Psoas muscle (tissue), 8 donors: ENCODE data around the gene RGS12. TPM values are rescaled to one million over a fixed set of nuclear protein-coding genes. Genes with fewer than 3 reads are reported as not detected.

Experiments used
- ATAC-seq, 4 donors: fragments of 200-7000 bp; cut with Tn5 transposase; one replicate each; pipeline ENCODE4 v1.9.1; 2020; ENCODE audit warnings: moderate library complexity in 3 of 4, mild to moderate bottlenecking in 2 of 4
- DNase-seq, 2 donors: peaks; one replicate each; pipeline ENCODE4 v3.0.0-alpha.2; 2020
- H3K27ac ChIP-seq: fragments of 200-600 bp; one replicate; pipeline ENCODE4 v1.8.0; 2022
- H3K27me3 ChIP-seq, 3 donors: fragments of 200-600 bp in 1 of 3; one replicate each; pipeline versions ENCODE4 v1.6.1 to v1.8.0; 2013 to 2022; ENCODE audit warnings: low read length in 2 of 3, mild to moderate bottlenecking in 2 of 3, moderate library complexity in 1 of 3; ENCODE audit not compliant: insufficient read depth in 3 of 3
- H3K36me3 ChIP-seq, 2 donors: fragments of 200-600 bp in 1 of 2; one replicate each; pipeline versions ENCODE4 v1.6.1 to v1.8.0; 2013 to 2022; ENCODE audit warnings: low read depth in 1 of 2, mild to moderate bottlenecking in 1 of 2, moderate library complexity in 1 of 2; ENCODE audit not compliant: insufficient read depth in 1 of 2
- H3K4me1 ChIP-seq: fragments of 200-600 bp; one replicate; pipeline ENCODE4 v1.8.0; 2022
- H3K4me3 ChIP-seq: fragments of 200-600 bp; one replicate; pipeline ENCODE4 v1.8.0; 2022; ENCODE audit warnings: mild to moderate bottlenecking
- H3K9me3 ChIP-seq: fragments of 200-600 bp; one replicate; pipeline ENCODE4 v1.8.0; 2022
- CTCF ChIP-seq: fragments of 200-600 bp; IDR thresholded peaks from one replicate; pipeline ENCODE4 v1.8.0; 2022; ENCODE audit warnings: antibody characterized with exemption
- WGBS, 3 donors: extraction: QIAGEN DNeasy Blood & Tissue Kit; methylation state at CpG; one replicate each; pipeline versions ENCODE4 v1.1.6 to v1.1.7; 2013; 5-methylcytosine and 5-hydroxymethylcytosine counted together
- intact Hi-C, 2 donors: fragments of 100-400 bp; cut with DNase I; formaldehyde crosslinking; loops; one replicate each; pipeline versions ENCODE4 v1.11.0 to v1.14.2; 2022
- polyA plus RNA-seq, 3 donors: library from polyadenylated mRNA; stranded (reverse); fragments of 200-250 nt; gene quantifications; one replicate each; pipeline ENCODE4 v1.2.3, GENCODE V29; 2013
- total RNA-seq, 4 donors: library from RNA; stranded (reverse); fragmentation: NEBNext Ultra II Directional in 2 of 4; extraction: Animal tissue kit (Norgen Biotek cat#: 25700) in 2 of 4; gene quantifications; one replicate each; pipeline versions ENCODE4 v1.2.1 to v1.2.4, GENCODE V29; 2021 to 2023
- donor health status: healthy with polysubstance abuse.
- donor health status: DM: no; HTN: no; CAD: no; lungs with moderate emphysema.
- donor health status: Bipolar disorder and iron deficiency.
- donor health status: healthy.
- donor health status: DM: yes; HTN: yes; CAD: no.
- donor health status: DM: no; HTN: no; CAD: no.
- donor health status: DM: no; HTN: no; CAD: no.
- donor health status: DM: yes; HTN: yes; CAD: no.

The RGS12 gene
- total and polyA plus RNA-seq, 7 donors = 7.5 to 29.0 (median 17.6) TPM

GRCh38 chr4:3276986-3277385 is 15.8 kb upstream of the RGS12 start:
- Histone ChIP-seq H3K4me3 (no peak overlapping the region), H3K36me3 (no peaks in the 10 kb centered on the region), H3K27ac (no peak overlapping the region), H3K4me1 (no peaks in the 10 kb centered on the region), H3K9me3 (no peaks in the 10 kb centered on the region), H3K27me3 (no peaks in the 10 kb centered on the region)
- no peak for DNase-seq
- WGBS, 3 donors = 61 to 63% (median 62%) methylated on average over 9 of the region's 9 CpGs
- peak in 2 of 4 donors; percentile 36 to 42 for ATAC-seq
- no peak for TF ChIP-seq CTCF
- intact Hi-C loops = no loop called here

- no peaks in the 10 kb centered on the region for H3K9me3 ChIP-seq
- ATAC-seq = no peak
- H3K4me3 ChIP-seq = no peak overlapping the region
- H3K27ac ChIP-seq = no peak overlapping the region
- 90 to 94% (median 90%) methylated on average over 3 of the region's 3 CpGs for WGBS, 3 donors
- no peaks in the 10 kb centered on the region for H3K36me3 ChIP-seq
- H3K4me1 ChIP-seq = peaks cover 2% of the 10 kb centered on the region
- intact Hi-C loops = no loop called here
- DNase-seq = no peak
- H3K27me3 ChIP-seq = no peaks in the 10 kb centered on the region
- TF ChIP-seq CTCF = no peak
These were observed 12.4 kb upstream of the RGS12 start for GRCh38 chr4:3280466-3280865.

- DNase-seq (no peak), ATAC-seq (no peak)
- Histone ChIP-seq H3K36me3 (no peaks in the 10 kb centered on the region), H3K27ac (no peak overlapping the region), H3K4me3 (no peak overlapping the region), H3K9me3 (no peaks in the 10 kb centered on the region), H3K27me3 (no peaks in the 10 kb centered on the region), H3K4me1 (peaks cover 11% of the 10 kb centered on the region)
- intact Hi-C loops = no loop called here
- no peak for TF ChIP-seq CTCF
- 78 to 81% (median 80%) methylated on average over 6 of the region's 6 CpGs for WGBS, 3 donors
These were observed 9.3 kb upstream of the RGS12 start for GRCh38 chr4:3283483-3283882.

GRCh38 chr4:3283916-3284315 is 8.9 kb upstream of the RGS12 start:
- H3K27me3 ChIP-seq = no peaks in the 10 kb centered on the region
- DNase-seq (peak in 1 of 2 donors; percentile 18), ATAC-seq (peak in 3 of 4 donors; percentile 23 to 29 (median 29))
- no peak overlapping the region for H3K4me3 ChIP-seq
- intact Hi-C loops = no loop called here
- H3K4me1 ChIP-seq = peaks cover 11% of the 10 kb centered on the region
- no peaks in the 10 kb centered on the region for H3K36me3 ChIP-seq
- H3K9me3 ChIP-seq = no peaks in the 10 kb centered on the region
- TF ChIP-seq CTCF = no peak
- H3K27ac ChIP-seq = no peak overlapping the region
- 48 to 65% (median 60%) methylated on average over 13 of the region's 13 CpGs for WGBS, 3 donors
